Chondrocyte (in vitro differentiated cells): ENCODE measurements around the gene CA6. TPM values are rescaled to one million over a fixed set of nuclear protein-coding genes. Genes with fewer than 3 reads are reported as not detected.

Experiments
- DNase-seq: peaks from one replicate; pipeline ENCODE4 v3.0.0; 2021; ENCODE audit warnings: mixed read lengths, low spot score
- H3K27ac Mint-ChIP-seq: one replicate; pipeline ENCODE4 v1.8.0; 2021; ENCODE audit warnings: mild to moderate bottlenecking, moderate library complexity, mixed read lengths; ENCODE audit not compliant: unreplicated experiment
- H3K27me3 Mint-ChIP-seq: 2 replicates; pipeline ENCODE4 v1.8.0; 2021; ENCODE audit warnings: low read depth, mixed read lengths
- H3K36me3 Mint-ChIP-seq: 2 replicates; pipeline ENCODE4 v1.8.0; 2021; ENCODE audit warnings: low read depth, mixed read lengths
- H3K4me1 Mint-ChIP-seq: 2 replicates; pipeline ENCODE4 v1.8.0; 2021; ENCODE audit warnings: low read depth, mild to moderate bottlenecking, mixed read lengths
- H3K4me3 Mint-ChIP-seq: one replicate; pipeline ENCODE4 v1.8.0; 2021; ENCODE audit warnings: mild to moderate bottlenecking, moderate library complexity, mixed read lengths; ENCODE audit not compliant: unreplicated experiment
- H3K9me3 Mint-ChIP-seq: 2 replicates; pipeline ENCODE4 v1.8.0; 2021; ENCODE audit warnings: low read depth, mixed read lengths
- total RNA-seq: library from RNA; stranded (reverse); gene quantifications from 3 replicates; pipeline ENCODE4 v1.2.1, GENCODE V29; 2021
- TF ChIP-seq, protein P1 (sequence below): fragments of 200-600 bp; sonication (generic); IDR thresholded peaks from 2 replicates; pipeline ENCODE4 v1.5.0; 2021; ENCODE audit warnings: antibody characterized with exemption, mild to moderate bottlenecking, moderate library complexity

Gene CA6
- total RNA-seq, 1 donor from 2014 or later, result not detected

- H3K4me1 Mint-ChIP-seq, result peaks cover 40% of the 10 kb centered on the region
- no peak overlapping the region for H3K4me3 Mint-ChIP-seq
- no peaks in the 10 kb centered on the region for H3K36me3 Mint-ChIP-seq
- H3K27me3 Mint-ChIP-seq, result no peaks in the 10 kb centered on the region
- peak overlapping the region; percentile 81 for H3K27ac Mint-ChIP-seq
- TF ChIP-seq, protein P1, sequence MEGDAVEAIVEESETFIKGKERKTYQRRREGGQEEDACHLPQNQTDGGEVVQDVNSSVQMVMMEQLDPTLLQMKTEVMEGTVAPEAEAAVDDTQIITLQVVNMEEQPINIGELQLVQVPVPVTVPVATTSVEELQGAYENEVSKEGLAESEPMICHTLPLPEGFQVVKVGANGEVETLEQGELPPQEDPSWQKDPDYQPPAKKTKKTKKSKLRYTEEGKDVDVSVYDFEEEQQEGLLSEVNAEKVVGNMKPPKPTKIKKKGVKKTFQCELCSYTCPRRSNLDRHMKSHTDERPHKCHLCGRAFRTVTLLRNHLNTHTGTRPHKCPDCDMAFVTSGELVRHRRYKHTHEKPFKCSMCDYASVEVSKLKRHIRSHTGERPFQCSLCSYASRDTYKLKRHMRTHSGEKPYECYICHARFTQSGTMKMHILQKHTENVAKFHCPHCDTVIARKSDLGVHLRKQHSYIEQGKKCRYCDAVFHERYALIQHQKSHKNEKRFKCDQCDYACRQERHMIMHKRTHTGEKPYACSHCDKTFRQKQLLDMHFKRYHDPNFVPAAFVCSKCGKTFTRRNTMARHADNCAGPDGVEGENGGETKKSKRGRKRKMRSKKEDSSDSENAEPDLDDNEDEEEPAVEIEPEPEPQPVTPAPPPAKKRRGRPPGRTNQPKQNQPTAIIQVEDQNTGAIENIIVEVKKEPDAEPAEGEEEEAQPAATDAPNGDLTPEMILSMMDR, result peak; percentile 29
- DNase-seq, result no peak
- no peaks in the 10 kb centered on the region for H3K9me3 Mint-ChIP-seq
Measured at GRCh38 chr1:8903410-8903809, 42.3 kb upstream of the CA6 start.

GRCh38 chr1:8903908-8904650 lies 41.6 kb upstream of the CA6 start:
- Mint-ChIP-seq H3K27ac (peak overlapping the region; percentile 81), H3K36me3 (no peaks in the 10 kb centered on the region), H3K27me3 (no peaks in the 10 kb centered on the region), H3K4me1 (peaks cover 40% of the 10 kb centered on the region), H3K4me3 (no peak overlapping the region), H3K9me3 (no peaks in the 10 kb centered on the region)
- TF ChIP-seq, protein P1, result no peak
- no peak for DNase-seq

GRCh38 chr1:8905582-8906191 lies 40.0 kb upstream of the CA6 start:
- H3K4me3 Mint-ChIP-seq, result no peak overlapping the region
- peak overlapping the region; percentile 72 for H3K27ac Mint-ChIP-seq
- H3K27me3 Mint-ChIP-seq, result no peaks in the 10 kb centered on the region
- no peaks in the 10 kb centered on the region for H3K36me3 Mint-ChIP-seq
- TF ChIP-seq, protein P1, result no peak
- H3K4me1 Mint-ChIP-seq, result peaks cover 44% of the 10 kb centered on the region
- peaks cover 4% of the 10 kb centered on the region for H3K9me3 Mint-ChIP-seq
- DNase-seq, result no peak

DNA sequence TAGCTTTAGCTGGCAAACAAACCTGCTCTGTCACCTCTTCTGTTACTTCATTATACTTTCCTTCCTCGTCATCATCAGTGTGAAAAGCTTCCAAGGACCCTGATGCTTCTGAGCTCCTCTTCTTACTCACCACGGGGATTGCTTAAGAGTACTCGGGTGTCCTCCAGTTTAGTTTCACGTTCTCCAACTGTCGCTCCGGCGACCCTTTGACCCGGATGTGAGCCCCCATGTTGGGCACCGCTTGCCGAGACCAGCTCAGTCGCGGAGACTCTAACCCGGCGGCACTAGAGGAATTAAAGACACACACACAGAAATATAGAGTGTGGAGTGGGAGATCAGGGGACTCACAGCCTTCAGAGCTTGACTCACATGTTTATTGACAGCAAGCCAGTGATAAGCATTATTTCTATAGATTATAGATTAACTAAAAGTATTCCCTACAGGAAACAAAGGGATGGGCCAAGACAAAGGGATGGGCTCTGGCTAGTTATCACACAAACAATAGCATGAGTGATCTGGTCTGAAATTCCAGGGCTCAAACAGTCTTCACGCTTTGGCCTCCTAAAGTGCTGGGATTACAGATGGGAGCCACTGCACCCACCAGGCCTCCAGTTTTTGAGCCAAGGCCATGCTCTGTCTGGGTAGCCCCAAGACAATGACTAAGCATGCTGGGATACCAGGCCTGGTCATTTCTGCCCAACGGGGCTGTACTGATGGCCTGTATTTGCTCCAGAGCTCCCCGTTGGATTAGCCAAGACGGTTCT lies 37.1 kb upstream of the CA6 start:
- Mint-ChIP-seq H3K4me3 (no peak overlapping the region), H3K27me3 (no peaks in the 10 kb centered on the region), H3K27ac (peak overlapping the region; percentile 41)

DNA sequence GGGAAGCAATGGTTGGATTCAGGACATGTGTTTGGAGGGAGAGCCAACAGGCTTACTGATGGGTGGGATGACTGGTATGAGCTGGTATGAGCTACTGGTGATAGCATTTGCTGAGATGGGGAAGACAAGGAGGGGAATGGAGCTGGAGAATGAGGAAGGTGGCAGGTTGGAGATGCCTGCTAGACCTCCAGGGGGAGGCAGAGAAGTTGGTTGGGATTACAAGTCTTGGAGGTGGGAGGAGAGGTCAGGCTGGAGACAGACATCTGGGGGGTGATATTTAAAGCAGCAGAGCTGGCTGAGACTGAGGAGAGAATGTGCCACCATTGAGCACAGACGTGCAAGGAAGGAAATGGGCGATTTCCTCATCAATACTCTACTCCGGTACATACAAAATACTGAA lies 35.3 kb upstream of the CA6 start:
- Mint-ChIP-seq H3K4me1 (peaks cover 27% of the 10 kb centered on the region), H3K36me3 (no peaks in the 10 kb centered on the region), H3K9me3 (peaks cover 4% of the 10 kb centered on the region), H3K4me3 (no peak overlapping the region), H3K27me3 (no peaks in the 10 kb centered on the region), H3K27ac (no peak overlapping the region)
- TF ChIP-seq, protein P1, result no peak
- DNase-seq, result peak; percentile 1

More for the DNA sequence above, 37.1 kb upstream of the CA6 start:
- H3K4me1 Mint-ChIP-seq, result peaks cover 42% of the 10 kb centered on the region
- peak; percentile 28 for DNase-seq
- TF ChIP-seq, protein P1, result no peak
- H3K36me3 Mint-ChIP-seq, result no peaks in the 10 kb centered on the region
- peaks cover 4% of the 10 kb centered on the region for H3K9me3 Mint-ChIP-seq
